Left lobe of liver (tissue), 2 donors: ENCODE results near the gene MALSU1. TPM values are rescaled to one million over a fixed set of nuclear protein-coding genes. Genes with fewer than 3 reads are reported as not detected.
A peak's percentile ranks its signal among the peaks of the same experiment; 100 is the strongest.

Source experiments
- ATAC-seq: fragments of 200-7000 bp; cut with Tn5 transposase; one replicate; pipeline ENCODE4 v1.9.1; 2020; ENCODE audit warnings: mild to moderate bottlenecking, moderate library complexity
- DNase-seq: peaks from one replicate; pipeline ENCODE4 v3.0.0-alpha.2; 2020; ENCODE audit warnings: low spot score
- total RNA-seq: library from RNA; stranded (reverse); gene quantifications from one replicate; pipeline ENCODE4 v1.2.1, GENCODE V29; 2021
- donor health status: DM: no; HTN: no; CAD: no; lungs with moderate emphysema.
- donor health status: DM: no; HTN: yes; CAD: no.

The MALSU1 gene
- total RNA-seq, 1 donor from 2014 or later = 44.4 TPM

GRCh38 chr7:23335136-23335535 is 36.0 kb downstream of the MALSU1 start:
- peak; percentile 6 for ATAC-seq
- no peak for DNase-seq

GRCh38 chr7:23335621-23336020 is 36.5 kb downstream of the MALSU1 start:
- ATAC-seq = peak; percentile 46

GRCh38 chr7:23336086-23336485 is 36.9 kb downstream of the MALSU1 start:
- DNase-seq (no peak), ATAC-seq (no peak)

More at GRCh38 chr7:23335621-23336020, 36.5 kb downstream of the MALSU1 start:
- DNase-seq = no peak

GRCh38 chr7:23336799-23337283 is 37.7 kb downstream of the MALSU1 start:
- ATAC-seq (no peak), DNase-seq (no peak)

GRCh38 chr7:23337374-23337773 is 38.2 kb downstream of the MALSU1 start:
- no peak for DNase-seq
- no peak for ATAC-seq

- ATAC-seq (peak; percentile 52), DNase-seq (no peak)
These were observed 39.3 kb downstream of the MALSU1 start for GRCh38 chr7:23338439-23338838.

GRCh38 chr7:23338863-23339262 is 39.7 kb downstream of the MALSU1 start:
- ATAC-seq (no peak), DNase-seq (no peak)

GRCh38 chr7:23341846-23342598 is 42.9 kb downstream of the MALSU1 start:
- DNase-seq = no peak
- no peak for ATAC-seq

- ATAC-seq = no peak
- no peak for DNase-seq
These were observed 44.0 kb downstream of the MALSU1 start for GRCh38 chr7:23343102-23343501.

- no peak for ATAC-seq
These were observed 44.8 kb downstream of the MALSU1 start for GRCh38 chr7:23343806-23344475.

GRCh38 chr7:23345601-23346000 is 46.5 kb downstream of the MALSU1 start:
- ATAC-seq (no peak), DNase-seq (no peak)

More at GRCh38 chr7:23343806-23344475, 44.8 kb downstream of the MALSU1 start:
- DNase-seq = no peak

GRCh38 chr7:23346316-23346715 is 47.2 kb downstream of the MALSU1 start:
- ATAC-seq (no peak), DNase-seq (no peak)

- no peak for DNase-seq
- no peak for ATAC-seq
These were observed 48.0 kb downstream of the MALSU1 start for GRCh38 chr7:23347033-23347681.

- ATAC-seq (no peak), DNase-seq (no peak)
These were observed 48.6 kb downstream of the MALSU1 start for GRCh38 chr7:23347682-23348180.

- ATAC-seq (no peak), DNase-seq (no peak)
These were observed 50.5 kb downstream of the MALSU1 start for GRCh38 chr7:23349484-23350157.

- DNase-seq = no peak
- no peak for ATAC-seq
These were observed 51.3 kb downstream of the MALSU1 start for GRCh38 chr7:23350466-23350865.

GRCh38 chr7:23353172-23353571 is 54.0 kb downstream of the MALSU1 start:
- DNase-seq (no peak), ATAC-seq (no peak)

GRCh38 chr7:23356168-23356567 is 57.0 kb downstream of the MALSU1 start:
- DNase-seq (no peak), ATAC-seq (no peak)

GRCh38 chr7:23356726-23357125 is 57.6 kb downstream of the MALSU1 start:
- no peak for DNase-seq
- ATAC-seq = peak; percentile 44

- DNase-seq (no peak), ATAC-seq (peak; percentile 75)
These were observed 58.3 kb downstream of the MALSU1 start for GRCh38 chr7:23357190-23358093.
